Muscle of back (tissue), 11 donors: ENCODE data around the gene PPP1CA. TPM values are rescaled to one million over a fixed set of nuclear protein-coding genes. Genes with fewer than 3 reads are reported as not detected.

Experiments used
- DNase-seq, 3 donors: peaks; one replicate each; pipeline versions ENCODE4 v3.0.0 to v3.0.0-alpha.2; 2013
- polyA plus RNA-seq, 10 donors: library from polyadenylated mRNA; unstranded; fragments of 120-200 nt; gene quantifications; one replicate each; pipeline ENCODE4 v1.2.1, GENCODE V29; 2013; ENCODE audit not compliant: insufficient read length in 10 of 10

The PPP1CA gene
- polyA plus RNA-seq, 10 donors: 95.8 to 132 (median 119) TPM

- DNase-seq: peak in 2 of 3 donors; percentile 35 to 69
These were observed 47.3 kb downstream of the PPP1CA start for GRCh38 chr11:67354075-67355022.

GRCh38 chr11:67353317-67354074, 48.2 kb downstream of the PPP1CA start, which contains the start of gene POLD4:
Gene POLD4 (minus strand): TSS chr11:67353546. CDS start chr11:67353399, 147 bp downstream.
- DNase-seq: peak; percentile 94 to 98 (median 96)

- DNase-seq: peak in 1 of 3 donors; percentile 30
These were observed 48.9 kb downstream of the PPP1CA start for GRCh38 chr11:67352546-67353316.

GRCh38 chr11:67351275-67352005, 50.2 kb downstream of the PPP1CA start:
- peak; percentile 62 to 87 (median 82) for DNase-seq

GRCh38 chr11:67349928-67350465, 51.7 kb downstream of the PPP1CA start:
- DNase-seq: no peak

GRCh38 chr11:67349457-67349856, 52.2 kb downstream of the PPP1CA start:
- no peak for DNase-seq

GRCh38 chr11:67349036-67349435, 52.6 kb downstream of the PPP1CA start:
- no peak for DNase-seq

Other genes with a start within 250 kb of the PPP1CA start
- gene GRK2, start 135.4 kb downstream of the PPP1CA start, polyA plus RNA-seq: 10 to 100 TPM; 42.2 to 62.2 (median 49.7) TPM
- gene ANKRD13D, start 112.6 kb downstream of the PPP1CA start, polyA plus RNA-seq: 10 to 100 TPM; 17.3 to 37.9 (median 25.9) TPM
- 10 to 100 TPM; 11.6 to 19.0 (median 14.6) TPM for gene SSH3, start 98.3 kb downstream of the PPP1CA start, polyA plus RNA-seq
- 10 to 100 TPM; 19.2 to 33.1 (median 25.3) TPM for gene POLD4, start 48.3 kb downstream of the PPP1CA start, polyA plus RNA-seq
- gene CLCF1, start 28.3 kb downstream of the PPP1CA start, polyA plus RNA-seq: 1 to 10 TPM; 1.7 to 3.8 (median 2.4) TPM
- 10 to 100 TPM in 3 of 10 donors, 1 to 10 TPM in 7; 7.7 to 13.4 (median 8.5) TPM for gene RAD9A, start 9.9 kb downstream of the PPP1CA start, polyA plus RNA-seq
- gene TBC1D10C, start 2.2 kb upstream of the PPP1CA start, polyA plus RNA-seq: 10 to 100 TPM in 1 of 10 donors, 1 to 10 TPM in 9; 1.8 to 10.4 (median 4.6) TPM
- gene CARNS1, start 13.8 kb upstream of the PPP1CA start, polyA plus RNA-seq: 10 to 100 TPM; 24.1 to 62.8 (median 48.3) TPM
- gene RPS6KB2, start 26.6 kb upstream of the PPP1CA start, polyA plus RNA-seq: 10 to 100 TPM; 23.0 to 43.8 (median 34.0) TPM
- 1 to 10 TPM in 6 of 10 donors, under 1 TPM in 3, not detected in 1; 0.53 to 9.5 (median 1.2) TPM for gene PTPRCAP, start 35.8 kb upstream of the PPP1CA start, polyA plus RNA-seq
- 10 to 100 TPM; 22.3 to 42.2 (median 29.3) TPM for gene CORO1B, start 41.6 kb upstream of the PPP1CA start, polyA plus RNA-seq
- gene GPR152, start 50.9 kb upstream of the PPP1CA start, polyA plus RNA-seq: not detected
- gene CABP4, start 53.5 kb upstream of the PPP1CA start, polyA plus RNA-seq: 1 to 10 TPM in 4 of 10 donors, under 1 TPM in 6; 0.26 to 1.8 (median 0.94) TPM
- gene TMEM134, start 67.4 kb upstream of the PPP1CA start, polyA plus RNA-seq: 10 to 100 TPM; 38.7 to 57.6 (median 46.3) TPM
- 10 to 100 TPM; 34.9 to 55.8 (median 43.7) TPM for gene AIP, start 81.2 kb upstream of the PPP1CA start, polyA plus RNA-seq
- gene PITPNM1, start 103.5 kb upstream of the PPP1CA start, polyA plus RNA-seq: 1 to 10 TPM; 6.0 to 9.9 (median 8.3) TPM
- 10 to 100 TPM; 14.2 to 21.3 (median 17.1) TPM for gene CDK2AP2, start 106.3 kb upstream of the PPP1CA start, polyA plus RNA-seq
- gene CABP2, start 121.6 kb upstream of the PPP1CA start, polyA plus RNA-seq: not detected
- gene GSTP1, start 182.0 kb upstream of the PPP1CA start, polyA plus RNA-seq: 100 to 1,000 TPM; 207 to 370 (median 253) TPM
- gene NDUFV1, start 205.1 kb upstream of the PPP1CA start, polyA plus RNA-seq: 100 to 1,000 TPM; 115 to 158 (median 134) TPM
- gene NUDT8, start 228.1 kb upstream of the PPP1CA start, polyA plus RNA-seq: 1 to 10 TPM; 2.3 to 5.5 (median 3.6) TPM
- gene TBX10, start 237.9 kb upstream of the PPP1CA start, polyA plus RNA-seq: not detected
- gene ACY3, start 248.9 kb upstream of the PPP1CA start, polyA plus RNA-seq: under 1 TPM in 8 of 10 donors, not detected in 2; 0.13 to 0.53 (median 0.37) TPM